Calu3 (cell line): ENCODE data around the gene RBM39. TPM values are rescaled to one million over a fixed set of nuclear protein-coding genes. Genes with fewer than 3 reads are reported as not detected.

Source experiments
- BruUV-seq: library from RNA; stranded (reverse); fragments of 400-500 nt; replicated peaks from 2 replicates; lab custom pipeline; 2021; lab: Mats Ljungman, UMichigan
- CTCF ChIA-PET: fragments of 300-600 bp; sonication (Branson Sonifier 250); formaldehyde crosslinking; loops from one replicate; lab custom pipeline; 2022; ENCODE audit warnings: antibody characterized with exemption; lab: Charles Lee
- DNase-seq: peaks from one replicate; pipeline ENCODE4 v3.0.0; 2022
- H3K27ac Mint-ChIP-seq: one replicate; pipeline ENCODE4 v1.8.0; 2022; ENCODE audit warnings: mixed read lengths; ENCODE audit not compliant: unreplicated experiment
- H3K27me3 Mint-ChIP-seq: one replicate; pipeline ENCODE4 v1.8.0; 2022; ENCODE audit warnings: mixed read lengths; ENCODE audit not compliant: unreplicated experiment
- H3K36me3 Mint-ChIP-seq: one replicate; pipeline ENCODE4 v1.8.0; 2022; ENCODE audit warnings: mild to moderate bottlenecking, moderate library complexity, mixed read lengths; ENCODE audit not compliant: insufficient read depth, unreplicated experiment
- H3K4me1 Mint-ChIP-seq: one replicate; pipeline ENCODE4 v1.8.0; 2022; ENCODE audit warnings: mild to moderate bottlenecking, low read depth, mixed read lengths; ENCODE audit not compliant: unreplicated experiment
- H3K4me3 Mint-ChIP-seq: one replicate; pipeline ENCODE4 v1.8.0; 2022; ENCODE audit warnings: mild to moderate bottlenecking, low read depth, moderate library complexity, mixed read lengths; ENCODE audit not compliant: unreplicated experiment
- H3K9me3 Mint-ChIP-seq: one replicate; pipeline ENCODE4 v1.8.0; 2022; ENCODE audit warnings: low read depth, mixed read lengths; ENCODE audit not compliant: unreplicated experiment
- intact Hi-C: fragments of 100-400 bp; cut with micrococcal nuclease; formaldehyde crosslinking; loops from one replicate; pipeline ENCODE4 v1.10.0; 2022; ENCODE audit not compliant: unreplicated experiment
- total RNA-seq: library from RNA; stranded (reverse); gene quantifications from 2 replicates; pipeline ENCODE4 v1.2.3, GENCODE V29; 2022
- TF ChIP-seq, protein P1 (sequence below): fragments of 200-600 bp; IDR thresholded peaks from one replicate; pipeline ENCODE4 v1.8.0; 2022; ENCODE audit warnings: antibody characterized with exemption; ENCODE audit not compliant: unreplicated experiment

The RBM39 gene
- total RNA-seq, 1 experiment from 2014 or later = 479 TPM

- H3K27me3 Mint-ChIP-seq = no peaks in the 10 kb centered on the region
- no TSS peak for BruUV-seq
- CTCF ChIA-PET = no interaction called here
- no peak for DNase-seq
- intact Hi-C loops = loop anchor here (10.0 kb wide), 1 partner anchor 155 kb away; no protein-coding TSS in a partner anchor
- H3K4me3 Mint-ChIP-seq = no peak overlapping the region
- no peaks in the 10 kb centered on the region for H3K4me1 Mint-ChIP-seq
- no peaks in the 10 kb centered on the region for H3K9me3 Mint-ChIP-seq
- TF ChIP-seq, protein P1, sequence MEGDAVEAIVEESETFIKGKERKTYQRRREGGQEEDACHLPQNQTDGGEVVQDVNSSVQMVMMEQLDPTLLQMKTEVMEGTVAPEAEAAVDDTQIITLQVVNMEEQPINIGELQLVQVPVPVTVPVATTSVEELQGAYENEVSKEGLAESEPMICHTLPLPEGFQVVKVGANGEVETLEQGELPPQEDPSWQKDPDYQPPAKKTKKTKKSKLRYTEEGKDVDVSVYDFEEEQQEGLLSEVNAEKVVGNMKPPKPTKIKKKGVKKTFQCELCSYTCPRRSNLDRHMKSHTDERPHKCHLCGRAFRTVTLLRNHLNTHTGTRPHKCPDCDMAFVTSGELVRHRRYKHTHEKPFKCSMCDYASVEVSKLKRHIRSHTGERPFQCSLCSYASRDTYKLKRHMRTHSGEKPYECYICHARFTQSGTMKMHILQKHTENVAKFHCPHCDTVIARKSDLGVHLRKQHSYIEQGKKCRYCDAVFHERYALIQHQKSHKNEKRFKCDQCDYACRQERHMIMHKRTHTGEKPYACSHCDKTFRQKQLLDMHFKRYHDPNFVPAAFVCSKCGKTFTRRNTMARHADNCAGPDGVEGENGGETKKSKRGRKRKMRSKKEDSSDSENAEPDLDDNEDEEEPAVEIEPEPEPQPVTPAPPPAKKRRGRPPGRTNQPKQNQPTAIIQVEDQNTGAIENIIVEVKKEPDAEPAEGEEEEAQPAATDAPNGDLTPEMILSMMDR = no peak
- H3K27ac Mint-ChIP-seq = no peak overlapping the region
- peaks cover 22% of the 10 kb centered on the region for H3K36me3 Mint-ChIP-seq
Measured at GRCh38 chr20:35669681-35670080, 72.4 kb downstream of the RBM39 start.

DNA sequence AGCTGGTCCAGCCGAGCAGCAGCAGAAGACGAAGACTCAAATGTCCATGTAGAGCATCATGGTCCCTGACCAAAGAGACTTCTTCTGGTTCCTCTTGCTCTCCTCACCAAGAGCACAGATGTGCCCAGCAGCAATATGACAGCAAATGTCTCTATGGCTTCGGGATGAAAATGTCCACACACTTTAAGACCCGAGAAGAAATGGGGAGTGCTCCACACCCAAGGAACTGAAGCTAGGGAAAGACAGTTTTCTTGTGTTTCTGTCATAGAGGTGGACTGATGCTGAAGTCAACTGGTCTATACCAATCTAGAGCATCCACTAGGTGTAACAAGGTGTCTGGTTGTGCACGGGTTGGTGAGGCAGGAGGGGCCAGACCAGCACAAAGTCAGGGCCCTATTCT is 72.8 kb downstream of the RBM39 start:
- BruUV-seq = no TSS peak
- intact Hi-C loops = loop anchor here (10.0 kb wide), 1 partner anchor 154 kb away; no protein-coding TSS in a partner anchor
- peaks cover 27% of the 10 kb centered on the region for H3K36me3 Mint-ChIP-seq
- no peak for DNase-seq
- TF ChIP-seq, protein P1 = no peak
- no peaks in the 10 kb centered on the region for H3K4me1 Mint-ChIP-seq
- no peaks in the 10 kb centered on the region for H3K27me3 Mint-ChIP-seq
- no peak overlapping the region for H3K4me3 Mint-ChIP-seq
- H3K9me3 Mint-ChIP-seq = no peaks in the 10 kb centered on the region
- H3K27ac Mint-ChIP-seq = no peak overlapping the region
- CTCF ChIA-PET = no interaction called here

- intact Hi-C loops = loop anchor here (2.0 to 10.0 kb wide), 2 partner anchors 77 to 151 kb away; partner anchors contain the start of gene RBM39
- peaks cover 44% of the 10 kb centered on the region for H3K36me3 Mint-ChIP-seq
- TF ChIP-seq, protein P1 = no peak
- CTCF ChIA-PET = interaction anchor here (0.7 kb wide), 3 partner anchors 25 to 249 kb away, joined by 3 to 5 read pairs (median 3); no protein-coding TSS in a partner anchor
- no peak for DNase-seq
- H3K4me3 Mint-ChIP-seq = no peak overlapping the region
- H3K27me3 Mint-ChIP-seq = no peaks in the 10 kb centered on the region
- no TSS peak for BruUV-seq
- H3K4me1 Mint-ChIP-seq = peaks cover 32% of the 10 kb centered on the region
- no peaks in the 10 kb centered on the region for H3K9me3 Mint-ChIP-seq
- no peak overlapping the region for H3K27ac Mint-ChIP-seq
Measured at GRCh38 chr20:35665949-35666288, 76.1 kb downstream of the RBM39 start.

DNA sequence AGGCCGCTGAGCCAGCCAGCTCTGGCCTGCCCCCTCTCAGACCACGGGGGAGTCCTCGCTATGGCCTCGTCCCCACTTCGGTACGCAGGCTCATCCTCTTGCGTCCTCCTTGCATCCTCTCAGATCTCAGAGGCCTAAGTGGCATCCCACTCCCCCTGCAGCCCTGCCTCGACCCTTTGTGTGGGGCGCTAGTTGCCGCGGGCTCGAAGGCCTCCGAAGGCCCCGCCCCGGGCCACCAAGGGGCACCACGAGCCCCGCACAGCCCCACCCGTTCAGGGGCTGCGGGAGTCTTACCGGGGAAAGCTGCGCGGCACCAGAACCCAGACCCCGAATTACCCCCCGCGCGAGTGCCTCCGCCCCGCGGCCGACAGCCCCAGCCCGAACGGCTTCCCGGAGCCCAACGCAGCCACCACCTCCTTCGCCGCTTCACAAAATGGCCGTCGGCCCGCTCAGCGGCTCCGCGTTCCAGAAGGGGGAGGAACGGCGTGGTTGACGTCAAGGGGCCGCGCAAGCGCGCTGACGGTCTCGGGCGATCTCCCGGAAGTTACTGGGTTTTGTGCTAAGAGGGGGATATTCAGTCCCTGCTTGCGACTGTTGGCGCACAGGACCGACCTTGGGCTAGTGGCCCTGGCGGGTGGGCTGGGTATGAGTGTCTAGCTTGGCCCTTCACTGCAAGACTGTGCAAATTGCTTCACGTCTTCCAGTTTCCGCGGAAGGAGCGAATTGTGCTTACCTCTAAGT is 77.4 kb downstream of the RBM39 start, which contains the start of the genes CPNE1 and RBM12:
Gene CPNE1, minus strand, starts transcription at position 435 of the 741 bp plus-strand sequence. CDS start 31,977 bp downstream, outside the sequence.
Gene RBM12, minus strand, starts transcription at position 435 of the 741 bp plus-strand sequence. CDS start 9,578 bp downstream, outside the sequence.
- no TSS peak for BruUV-seq
- Mint-ChIP-seq H3K27ac (peak within 1 kb of the TSS; percentile 99), H3K4me3 (peak within 1 kb of the TSS; percentile 98), H3K4me1 (peaks cover 43% of the 10 kb centered on the region), H3K27me3 (no peaks in the 10 kb centered on the region), H3K9me3 (no peaks in the 10 kb centered on the region), H3K36me3 (peaks cover 47% of the 10 kb centered on the region)
- intact Hi-C loops = loop anchor here (2.0 to 10.0 kb wide), 3 partner anchors 47 to 150 kb away; partner anchors contain the start of genes RBM39 and SPAG4
- TF ChIP-seq, protein P1 = peak; percentile 23
- DNase-seq = peak; percentile 97
- CTCF ChIA-PET = interaction anchor here (0.5 to 1.7 kb wide), 6 partner anchors 13 to 493 kb away, joined by 3 to 6 read pairs (median 4); partner anchors contain the start of gene SCAND1
